ENCODE data around the gene LSMEM2.
A peak's percentile ranks its signal among the peaks of the same experiment; 100 is the strongest.

The LSMEM2 gene

GRCh38 chr3:50288387-50289007, 9.6 kb downstream of the LSMEM2 start:
- H3K4me1 Mint-ChIP-seq (ENCODE audit: low read depth): peaks cover 23% of the 10 kb centered on the region
- no peak overlapping the region for H3K4me3 Mint-ChIP-seq
- no peaks in the 10 kb centered on the region for H3K27me3 Mint-ChIP-seq
- intact Hi-C loops (cut with micrococcal nuclease): no loop called here
- H3K36me3 Mint-ChIP-seq (ENCODE audit: low read depth): peaks cover 45% of the 10 kb centered on the region
- H3K9me3 Mint-ChIP-seq: no peaks in the 10 kb centered on the region
- no peak overlapping the region for H3K27ac Mint-ChIP-seq

DNA sequence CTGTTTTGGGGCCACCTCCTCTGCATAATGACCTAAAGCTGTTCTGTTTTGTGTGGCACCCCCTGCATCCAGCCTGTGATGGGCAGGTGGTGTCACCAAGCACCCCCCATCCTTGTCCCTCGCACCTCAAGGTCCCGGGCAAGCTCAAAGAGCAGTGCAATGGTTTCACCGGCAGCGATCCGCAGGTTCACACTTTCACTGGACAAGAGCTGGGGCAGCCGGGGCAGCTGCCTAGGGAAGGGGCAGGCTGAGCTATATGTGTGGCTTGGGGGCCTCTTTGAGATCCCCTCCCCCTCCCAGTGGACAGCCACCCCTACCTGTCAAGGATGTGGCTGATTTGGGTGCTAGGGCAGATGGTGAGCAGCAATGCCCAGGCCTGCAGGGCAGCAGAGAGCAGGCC, 10.2 kb downstream of the LSMEM2 start:
- no peak overlapping the region for H3K27ac Mint-ChIP-seq
- intact Hi-C loops (cut with micrococcal nuclease): no loop called here
- peaks cover 23% of the 10 kb centered on the region for H3K4me1 Mint-ChIP-seq (ENCODE audit: low read depth)
- no peak overlapping the region for H3K4me3 Mint-ChIP-seq
- H3K27me3 Mint-ChIP-seq: no peaks in the 10 kb centered on the region
- no peaks in the 10 kb centered on the region for H3K9me3 Mint-ChIP-seq
- H3K36me3 Mint-ChIP-seq (ENCODE audit: low read depth): peaks cover 45% of the 10 kb centered on the region

DNA sequence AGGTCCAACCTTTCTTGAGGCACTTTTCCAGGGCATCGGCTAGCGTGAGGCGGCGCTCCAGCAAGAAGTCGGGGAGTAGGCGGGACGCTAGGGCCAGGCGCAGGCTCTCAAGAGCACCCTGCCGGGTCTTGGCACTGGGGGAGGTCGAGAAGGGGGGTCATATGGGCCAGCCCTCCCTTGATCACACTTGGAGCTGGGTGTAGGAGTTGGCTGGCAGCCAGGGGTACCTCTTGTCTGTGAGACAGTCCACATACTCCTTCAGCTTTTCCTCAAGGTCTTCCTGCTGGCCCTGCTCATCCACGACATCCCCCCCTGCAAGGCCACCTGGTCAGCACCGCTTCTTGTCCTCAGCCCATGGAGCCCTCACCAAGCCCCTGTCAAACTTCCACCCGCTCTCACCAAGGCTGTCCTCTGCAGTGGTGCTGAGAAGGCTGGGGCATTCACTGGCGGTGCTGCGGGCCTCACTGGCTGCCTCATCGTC, 11.3 kb downstream of the LSMEM2 start:
- Mint-ChIP-seq H3K27ac (no peak overlapping the region), H3K36me3 (ENCODE audit: low read depth) (peaks cover 45% of the 10 kb centered on the region), H3K27me3 (no peaks in the 10 kb centered on the region), H3K4me1 (ENCODE audit: low read depth) (peaks cover 23% of the 10 kb centered on the region), H3K9me3 (no peaks in the 10 kb centered on the region), H3K4me3 (no peak overlapping the region)
- intact Hi-C loops (cut with micrococcal nuclease): no loop called here

- Mint-ChIP-seq H3K4me3 (peak within 1 kb of the TSS; percentile 76), H3K36me3 (ENCODE audit: low read depth) (peaks cover 44% of the 10 kb centered on the region), H3K9me3 (no peaks in the 10 kb centered on the region), H3K4me1 (ENCODE audit: low read depth) (peaks cover 18% of the 10 kb centered on the region), H3K27ac (peak within 1 kb of the TSS; percentile 80), H3K27me3 (no peaks in the 10 kb centered on the region)
- intact Hi-C loops (cut with micrococcal nuclease): loop anchor here (1.0 kb wide), 1 partner anchor 45 kb away; no protein-coding TSS in a partner anchor
Measured at GRCh38 chr3:50292159-50293078, 13.5 kb downstream of the LSMEM2 start, which contains the start of gene IFRD2. Gene IFRD2 (minus strand): TSS chr3:50292429. CDS start chr3:50292274, 155 bp downstream.

- H3K27me3 Mint-ChIP-seq: no peaks in the 10 kb centered on the region
Measured at GRCh38 chr3:50293079-50293801, 14.4 kb downstream of the LSMEM2 start.

DNA sequence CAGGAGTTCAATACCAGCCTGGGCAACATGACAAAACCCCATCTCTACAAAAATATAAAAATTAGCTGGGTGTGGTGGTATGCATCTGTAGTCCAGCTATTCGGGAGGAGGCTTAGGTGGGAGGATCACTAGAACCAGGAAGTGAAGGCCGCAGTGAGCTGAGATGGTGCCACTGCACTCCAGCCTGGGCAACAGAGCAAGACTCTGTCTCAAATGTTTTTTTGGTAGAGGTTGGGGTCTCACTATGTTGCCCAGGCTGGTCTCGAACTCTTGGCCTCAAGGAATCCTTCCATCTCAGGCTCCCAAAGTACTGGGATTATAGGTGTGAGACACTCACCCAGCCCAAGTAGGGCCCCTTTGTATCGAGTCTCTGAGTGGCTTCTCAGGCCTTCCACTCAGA, 15.2 kb downstream of the LSMEM2 start:
- no peak overlapping the region for H3K4me3 Mint-ChIP-seq
- intact Hi-C loops (cut with micrococcal nuclease): no loop called here
- no peaks in the 10 kb centered on the region for H3K9me3 Mint-ChIP-seq
- H3K4me1 Mint-ChIP-seq (ENCODE audit: low read depth): peaks cover 28% of the 10 kb centered on the region
- peak overlapping the region; percentile 22 for H3K27ac Mint-ChIP-seq
- H3K27me3 Mint-ChIP-seq: no peaks in the 10 kb centered on the region
- peaks cover 33% of the 10 kb centered on the region for H3K36me3 Mint-ChIP-seq (ENCODE audit: low read depth)

More at GRCh38 chr3:50293079-50293801, 14.4 kb downstream of the LSMEM2 start:
- intact Hi-C loops (cut with micrococcal nuclease): no loop called here
- Mint-ChIP-seq H3K4me3 (no peak overlapping the region), H3K27ac (peak overlapping the region; percentile 80), H3K9me3 (no peaks in the 10 kb centered on the region), H3K4me1 (ENCODE audit: low read depth) (peaks cover 26% of the 10 kb centered on the region), H3K36me3 (ENCODE audit: low read depth) (peaks cover 37% of the 10 kb centered on the region)

DNA sequence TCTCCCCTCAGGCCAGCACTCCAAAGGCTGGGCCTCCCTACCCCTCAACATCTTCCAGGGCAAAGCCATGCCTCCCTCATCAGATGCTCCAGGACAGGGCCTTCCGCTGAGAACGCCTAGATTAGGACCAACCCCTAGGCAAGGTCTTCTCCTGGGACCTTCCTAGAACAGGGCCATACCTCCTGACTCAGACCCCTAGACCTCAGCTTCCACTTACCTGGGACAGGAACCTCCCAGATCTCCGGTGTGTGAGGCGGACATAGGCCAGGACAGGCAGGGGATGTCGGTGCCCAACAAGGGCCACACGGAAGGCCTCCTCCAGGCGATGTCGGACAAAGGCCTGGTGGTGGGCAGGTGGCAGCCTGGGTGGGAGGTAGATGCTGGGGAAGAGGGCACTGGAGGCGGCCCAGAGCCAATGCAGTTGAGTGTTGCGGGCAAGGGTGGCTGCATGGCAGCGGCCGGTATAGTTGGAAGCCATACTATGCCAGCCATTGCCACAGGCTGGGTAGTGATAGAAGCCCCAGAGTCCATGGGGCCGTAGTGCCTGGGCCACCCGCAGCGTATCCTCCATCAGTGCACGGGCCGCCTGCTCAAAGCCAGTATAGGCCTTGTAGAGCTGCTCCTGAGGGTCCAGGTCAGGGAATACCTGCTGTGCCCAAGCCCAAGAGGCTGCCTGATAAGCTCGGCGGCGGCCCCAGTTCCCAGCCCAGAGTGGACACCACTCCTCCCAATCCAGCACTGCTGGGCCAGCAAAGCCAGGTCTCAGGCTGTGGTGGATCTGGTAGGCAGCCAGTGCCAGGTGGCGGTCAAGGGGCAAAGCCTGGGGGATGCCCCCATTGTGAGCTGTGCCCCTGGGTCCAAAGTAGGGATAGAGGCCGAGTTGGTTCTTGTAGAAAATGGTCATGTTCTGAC, 15.9 kb downstream of the LSMEM2 start:
- H3K36me3 Mint-ChIP-seq (ENCODE audit: low read depth): peaks cover 29% of the 10 kb centered on the region
- intact Hi-C loops (cut with micrococcal nuclease): no loop called here
- peaks cover 28% of the 10 kb centered on the region for H3K4me1 Mint-ChIP-seq (ENCODE audit: low read depth)
- peak overlapping the region; percentile 22 for H3K27ac Mint-ChIP-seq
- no peak overlapping the region for H3K4me3 Mint-ChIP-seq
- H3K27me3 Mint-ChIP-seq: no peaks in the 10 kb centered on the region
- no peaks in the 10 kb centered on the region for H3K9me3 Mint-ChIP-seq

- H3K36me3 Mint-ChIP-seq (ENCODE audit: low read depth): peaks cover 19% of the 10 kb centered on the region
- intact Hi-C loops (cut with micrococcal nuclease): no loop called here
- no peak overlapping the region for H3K4me3 Mint-ChIP-seq
- no peaks in the 10 kb centered on the region for H3K9me3 Mint-ChIP-seq
- peaks cover 38% of the 10 kb centered on the region for H3K4me1 Mint-ChIP-seq (ENCODE audit: low read depth)
- no peaks in the 10 kb centered on the region for H3K27me3 Mint-ChIP-seq
- no peak overlapping the region for H3K27ac Mint-ChIP-seq
Measured at GRCh38 chr3:50295553-50296431, 16.9 kb downstream of the LSMEM2 start.

DNA sequence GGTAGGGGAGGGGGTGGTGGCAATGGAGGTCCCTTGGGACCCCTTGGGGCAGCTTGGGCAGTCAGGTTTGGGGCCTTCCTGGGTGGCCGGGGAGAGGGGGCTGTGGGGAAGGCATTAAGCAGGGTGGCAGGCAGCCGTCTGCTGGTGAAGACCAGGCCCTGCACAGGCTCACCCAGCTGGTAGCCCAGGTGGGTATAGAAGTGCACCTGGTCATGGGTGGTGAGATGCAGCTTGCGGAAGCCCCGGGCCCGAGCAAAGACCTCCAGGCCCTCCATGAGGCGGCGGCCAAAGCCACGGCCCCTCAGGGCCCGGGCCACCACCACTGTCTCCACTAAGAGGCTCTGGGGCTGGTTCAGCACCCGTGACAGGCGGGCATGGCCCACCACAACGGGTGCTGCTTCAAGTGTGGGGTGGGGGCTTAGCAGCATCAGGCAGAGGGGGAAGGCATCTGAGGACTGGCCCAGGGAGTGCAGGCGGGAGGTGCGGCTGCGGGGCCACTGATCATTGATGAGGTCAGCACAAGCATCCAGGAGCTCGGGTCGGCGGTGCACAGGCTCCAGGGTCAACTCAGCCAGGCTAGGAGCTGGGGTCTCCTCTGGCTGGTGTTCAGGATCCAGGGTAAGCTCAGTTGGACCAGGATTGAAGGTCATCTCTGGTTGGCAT, 18.0 kb downstream of the LSMEM2 start:
- intact Hi-C loops (cut with micrococcal nuclease): no loop called here
- Mint-ChIP-seq H3K27ac (no peak overlapping the region), H3K36me3 (ENCODE audit: low read depth) (peaks cover 19% of the 10 kb centered on the region), H3K4me1 (ENCODE audit: low read depth) (peaks cover 35% of the 10 kb centered on the region), H3K27me3 (no peaks in the 10 kb centered on the region), H3K9me3 (no peaks in the 10 kb centered on the region), H3K4me3 (no peak overlapping the region)

DNA sequence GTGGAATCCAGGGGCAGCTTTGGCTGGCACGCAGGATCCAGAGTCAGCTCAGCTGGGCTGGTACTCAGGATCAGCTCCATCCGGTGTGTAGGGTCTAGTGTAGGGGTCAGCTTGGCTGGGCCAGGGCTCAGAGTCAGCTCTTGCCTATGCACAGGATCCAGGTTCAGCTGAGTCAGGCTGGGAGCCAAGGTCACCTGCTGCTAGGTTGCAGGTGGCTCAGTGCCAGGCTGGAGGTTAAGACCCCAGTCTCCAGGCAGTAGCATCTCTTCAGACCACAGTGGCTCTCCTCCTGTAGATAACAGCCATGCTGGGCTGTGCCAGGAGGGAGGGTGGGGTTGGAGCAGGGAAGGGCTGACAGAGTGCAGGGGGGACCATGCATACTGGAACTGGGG, 18.5 kb downstream of the LSMEM2 start:
- Mint-ChIP-seq H3K4me3 (no peak overlapping the region), H3K36me3 (ENCODE audit: low read depth) (peaks cover 19% of the 10 kb centered on the region), H3K27ac (peak overlapping the region; percentile 96), H3K9me3 (no peaks in the 10 kb centered on the region), H3K27me3 (no peaks in the 10 kb centered on the region), H3K4me1 (ENCODE audit: low read depth) (peaks cover 37% of the 10 kb centered on the region)
- intact Hi-C loops (cut with micrococcal nuclease): no loop called here

DNA sequence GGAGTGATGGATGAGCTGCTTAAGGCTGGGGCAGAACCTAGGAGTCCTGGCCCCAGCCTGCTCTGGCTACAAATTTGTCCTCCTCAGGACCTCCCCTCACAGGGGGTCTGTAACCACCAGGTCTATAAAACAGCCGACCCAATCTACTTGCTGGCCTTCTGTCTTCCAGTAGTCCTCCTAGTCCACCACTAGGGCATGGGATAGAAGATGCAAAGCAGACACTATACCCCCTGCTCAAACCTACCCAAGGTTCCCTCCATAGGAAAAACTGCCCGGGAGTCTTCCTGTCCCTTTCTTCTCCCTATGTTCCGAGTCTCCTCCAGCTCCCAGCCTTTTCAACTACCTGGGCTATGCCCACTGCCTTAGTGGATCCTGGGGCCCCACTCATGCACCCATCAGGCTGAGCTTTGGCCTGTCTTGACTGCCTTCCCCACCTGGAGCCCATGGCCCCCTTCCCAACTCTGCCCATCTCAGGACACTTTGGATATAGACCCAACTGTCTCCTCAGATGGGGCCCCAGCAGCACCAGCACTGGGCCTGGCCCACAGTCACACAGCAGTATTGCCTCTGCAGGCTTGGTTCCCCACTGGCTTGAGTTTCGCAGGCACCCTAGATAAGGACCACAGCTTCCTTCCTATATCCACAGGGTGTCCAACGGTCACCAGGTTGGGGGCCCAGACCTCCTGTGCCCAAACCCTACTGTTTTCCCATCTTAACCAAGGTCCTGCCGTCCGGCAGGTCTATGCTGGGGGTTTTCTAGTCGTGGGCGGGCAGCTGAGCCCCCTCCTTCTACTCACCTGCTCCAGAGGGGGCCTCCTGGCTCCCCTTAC, 19.2 kb downstream of the LSMEM2 start:
- H3K27me3 Mint-ChIP-seq: no peaks in the 10 kb centered on the region
- peaks cover 19% of the 10 kb centered on the region for H3K36me3 Mint-ChIP-seq (ENCODE audit: low read depth)
- no peaks in the 10 kb centered on the region for H3K9me3 Mint-ChIP-seq
- peak overlapping the region; percentile 86 for H3K4me3 Mint-ChIP-seq
- peak overlapping the region; percentile 96 for H3K27ac Mint-ChIP-seq
- H3K4me1 Mint-ChIP-seq (ENCODE audit: low read depth): peaks cover 37% of the 10 kb centered on the region
- intact Hi-C loops (cut with micrococcal nuclease): no loop called here
